HL-60/S4 treated with phorbol 12-myristate 13-acetate at 8.2 ng/mL for 4 days and 3 days (cell line): ENCODE data around the gene GLI1.

Source experiments
- in situ Hi-C: fragments of 300-500 bp; cut with MboI; formaldehyde crosslinking; loops from 2 replicates; pipeline ENCODE4 v1.15.0; 2022; ENCODE audit warnings: low sequenced_read_pairs

The GLI1 gene

GRCh38 chr12:57459055-57459749 lies 383 bp upstream of the GLI1 start:
- in situ Hi-C loops = loop anchor here (25.0 kb wide), 1 partner anchor 372 kb away; the partner anchor contains the start of genes NAB2 and NEMP1

- in situ Hi-C loops = loop anchor here (25.0 kb wide), 1 partner anchor 373 kb away; the partner anchor contains the start of genes NAB2 and NEMP1
These were observed 841 bp downstream of the GLI1 start for GRCh38 chr12:57460468-57460784.

GRCh38 chr12:57460841-57461275 lies 1.3 kb downstream of the GLI1 start:
- in situ Hi-C loops = loop anchor here (25.0 kb wide), 1 partner anchor 374 kb away; the partner anchor contains the start of genes NAB2 and NEMP1

GRCh38 chr12:57461276-57461916 lies 1.8 kb downstream of the GLI1 start:
- in situ Hi-C loops = loop anchor here (25.0 kb wide), 1 partner anchor 374 kb away; the partner anchor contains the start of genes NAB2 and NEMP1

- in situ Hi-C loops = loop anchor here (25.0 kb wide), 1 partner anchor 375 kb away; the partner anchor contains the start of genes NAB2 and NEMP1
These were observed 2.3 kb downstream of the GLI1 start for GRCh38 chr12:57461917-57462250.

GRCh38 chr12:57462251-57462911 lies 2.8 kb downstream of the GLI1 start:
- in situ Hi-C loops = loop anchor here (25.0 kb wide), 1 partner anchor 375 kb away; the partner anchor contains the start of genes NAB2 and NEMP1

GRCh38 chr12:57462912-57463253 lies 3.3 kb downstream of the GLI1 start:
- in situ Hi-C loops = loop anchor here (25.0 kb wide), 1 partner anchor 376 kb away; the partner anchor contains the start of genes NAB2 and NEMP1

GRCh38 chr12:57464569-57464968 lies 5.0 kb downstream of the GLI1 start:
- in situ Hi-C loops = loop anchor here (25.0 kb wide), 1 partner anchor 377 kb away; the partner anchor contains the start of genes NAB2 and NEMP1

- in situ Hi-C loops = loop anchor here (25.0 kb wide), 1 partner anchor 378 kb away; the partner anchor contains the start of genes NAB2 and NEMP1
These were observed 5.6 kb downstream of the GLI1 start for GRCh38 chr12:57465030-57465746.

GRCh38 chr12:57465747-57466505 lies 6.3 kb downstream of the GLI1 start:
- in situ Hi-C loops = loop anchor here (25.0 kb wide), 1 partner anchor 379 kb away; the partner anchor contains the start of genes NAB2 and NEMP1

GRCh38 chr12:57467212-57467874 lies 7.8 kb downstream of the GLI1 start:
- in situ Hi-C loops = loop anchor here (25.0 kb wide), 1 partner anchor 380 kb away; the partner anchor contains the start of genes NAB2 and NEMP1

- in situ Hi-C loops = loop anchor here (25.0 kb wide), 1 partner anchor 381 kb away; the partner anchor contains the start of genes NAB2 and NEMP1
These were observed 8.3 kb downstream of the GLI1 start for GRCh38 chr12:57467915-57468314.

GRCh38 chr12:57469296-57470164 lies 9.9 kb downstream of the GLI1 start:
- in situ Hi-C loops = loop anchor here (25.0 kb wide), 1 partner anchor 382 kb away; the partner anchor contains the start of genes NAB2 and NEMP1

GRCh38 chr12:57470286-57470969 lies 10.8 kb downstream of the GLI1 start:
- in situ Hi-C loops = loop anchor here (25.0 kb wide), 1 partner anchor 383 kb away; the partner anchor contains the start of genes NAB2 and NEMP1

- in situ Hi-C loops = loop anchor here (25.0 kb wide), 1 partner anchor 384 kb away; the partner anchor contains the start of genes NAB2 and NEMP1
These were observed 11.5 kb downstream of the GLI1 start for GRCh38 chr12:57470970-57471656.

GRCh38 chr12:57471661-57472060 lies 12.1 kb downstream of the GLI1 start:
- in situ Hi-C loops = loop anchor here (25.0 kb wide), 1 partner anchor 384 kb away; the partner anchor contains the start of genes NAB2 and NEMP1

- in situ Hi-C loops = loop anchor here (25.0 kb wide), 1 partner anchor 385 kb away; the partner anchor contains the start of genes NAB2 and NEMP1
These were observed 12.8 kb downstream of the GLI1 start for GRCh38 chr12:57472391-57472790.
